ENCODE measurements around the gene PCDHB1.
"Not testable (repeated sequence)": the region's sequence is repeated elsewhere in the genome, so short reads cannot be mapped to it uniquely, and the experiment has no call there.

PCDHB1 gene

DNA sequence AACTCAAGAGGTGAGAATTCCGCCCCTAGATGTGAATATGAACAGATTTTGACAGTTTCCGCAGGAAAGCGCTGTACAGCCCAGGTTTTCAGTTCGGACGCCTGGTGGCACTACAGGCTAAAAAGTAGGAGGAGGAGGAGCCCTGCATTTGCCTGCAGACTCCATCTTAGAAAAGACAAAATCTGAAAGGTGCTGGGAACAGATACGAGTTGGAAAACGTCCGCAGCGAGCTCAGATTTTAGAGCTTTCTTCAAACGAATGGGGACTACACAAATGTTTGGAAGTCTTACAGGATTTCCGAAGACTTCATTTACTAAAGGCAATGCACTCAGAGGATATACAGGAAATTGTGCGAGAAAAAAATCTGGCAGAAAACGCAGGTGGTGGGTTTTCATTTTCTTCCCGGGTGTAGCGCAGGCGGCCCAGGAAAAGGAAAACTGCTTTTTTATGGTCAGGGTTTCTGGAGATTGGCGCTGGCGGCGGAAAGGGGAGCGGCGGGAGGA, 33.4 kb downstream of the PCDHB1 start:
- DNase-seq, result no peak

DNA sequence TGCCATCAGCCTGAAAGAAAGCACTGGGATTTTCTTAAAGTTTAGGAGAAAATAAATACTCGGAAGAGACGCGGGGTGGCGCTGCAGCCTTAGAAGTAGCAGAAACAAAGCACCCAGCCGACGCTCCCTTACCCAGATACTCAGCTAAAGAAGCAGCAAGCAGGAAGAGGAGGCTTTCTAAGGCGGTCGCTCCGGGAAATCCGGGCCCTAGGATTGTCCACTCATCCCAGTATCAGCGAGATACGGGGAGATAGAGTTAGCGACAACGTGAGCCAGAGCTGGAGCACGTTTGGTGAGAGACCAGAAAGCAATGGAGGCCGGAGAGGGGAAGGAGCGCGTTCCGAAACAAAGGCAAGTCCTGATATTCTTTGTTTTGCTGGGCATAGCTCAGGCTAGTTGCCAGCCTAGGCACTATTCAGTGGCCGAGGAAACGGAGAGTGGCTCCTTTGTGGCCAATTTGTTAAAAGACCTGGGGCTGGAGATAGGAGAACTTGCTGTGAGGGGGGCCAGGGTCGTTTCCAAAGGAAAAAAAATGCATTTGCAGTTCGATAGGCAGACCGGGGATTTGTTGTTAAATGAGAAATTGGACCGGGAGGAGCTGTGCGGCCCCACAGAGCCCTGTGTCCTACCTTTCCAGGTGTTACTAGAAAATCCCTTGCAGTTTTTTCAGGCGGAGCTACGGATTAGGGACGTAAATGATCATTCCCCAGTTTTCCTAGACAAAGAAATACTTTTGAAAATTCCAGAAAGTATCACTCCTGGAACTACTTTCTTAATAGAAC, 43.5 kb downstream of the PCDHB1 start, which contains the start of gene PCDHB2:
Gene PCDHB2 (plus strand): TSS at position 135 of the 782 bp plus-strand sequence. CDS start 176 bp downstream, at position 311.
- no peak for DNase-seq

DNA sequence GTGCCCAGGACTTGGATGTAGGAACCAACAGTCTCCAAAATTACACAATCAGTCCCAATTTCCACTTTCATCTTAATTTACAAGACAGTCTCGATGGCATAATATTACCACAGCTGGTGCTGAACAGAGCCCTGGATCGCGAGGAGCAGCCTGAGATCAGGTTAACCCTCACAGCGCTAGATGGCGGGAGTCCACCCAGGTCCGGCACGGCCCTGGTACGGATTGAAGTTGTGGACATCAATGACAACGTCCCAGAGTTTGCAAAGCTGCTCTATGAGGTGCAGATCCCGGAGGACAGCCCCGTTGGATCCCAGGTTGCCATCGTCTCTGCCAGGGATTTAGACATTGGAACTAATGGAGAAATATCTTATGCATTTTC, 44.1 kb downstream of the PCDHB1 start:
- no peak for DNase-seq

DNA sequence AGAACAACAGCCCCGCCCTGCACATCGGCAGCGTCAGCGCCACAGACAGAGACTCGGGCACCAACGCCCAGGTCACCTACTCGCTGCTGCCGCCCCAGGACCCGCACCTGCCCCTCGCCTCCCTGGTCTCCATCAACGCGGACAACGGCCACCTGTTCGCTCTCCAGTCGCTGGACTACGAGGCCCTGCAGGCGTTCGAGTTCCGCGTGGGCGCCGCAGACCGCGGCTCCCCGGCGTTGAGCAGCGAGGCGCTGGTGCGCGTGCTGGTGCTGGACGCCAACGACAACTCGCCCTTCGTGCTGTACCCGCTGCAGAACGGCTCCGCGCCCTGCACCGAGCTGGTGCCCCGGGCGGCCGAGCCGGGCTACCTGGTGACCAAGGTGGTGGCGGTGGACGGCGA, 45.0 kb downstream of the PCDHB1 start:
- not testable (repeated sequence) for DNase-seq

DNA sequence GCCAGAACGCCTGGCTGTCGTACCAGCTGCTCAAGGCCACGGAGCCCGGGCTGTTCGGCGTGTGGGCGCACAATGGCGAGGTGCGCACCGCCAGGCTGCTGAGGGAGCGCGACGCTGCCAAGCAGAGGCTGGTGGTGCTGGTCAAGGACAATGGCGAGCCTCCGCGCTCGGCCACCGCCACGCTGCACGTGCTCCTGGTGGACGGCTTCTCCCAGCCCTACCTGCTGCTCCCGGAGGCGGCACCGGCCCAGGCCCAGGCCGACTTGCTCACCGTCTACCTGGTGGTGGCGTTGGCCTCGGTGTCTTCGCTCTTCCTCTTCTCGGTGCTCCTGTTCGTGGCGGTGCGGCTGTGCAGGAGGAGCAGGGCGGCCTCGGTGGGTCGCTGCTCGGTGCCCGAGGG, 45.4 kb downstream of the PCDHB1 start:
- not testable (repeated sequence) for DNase-seq

DNA sequence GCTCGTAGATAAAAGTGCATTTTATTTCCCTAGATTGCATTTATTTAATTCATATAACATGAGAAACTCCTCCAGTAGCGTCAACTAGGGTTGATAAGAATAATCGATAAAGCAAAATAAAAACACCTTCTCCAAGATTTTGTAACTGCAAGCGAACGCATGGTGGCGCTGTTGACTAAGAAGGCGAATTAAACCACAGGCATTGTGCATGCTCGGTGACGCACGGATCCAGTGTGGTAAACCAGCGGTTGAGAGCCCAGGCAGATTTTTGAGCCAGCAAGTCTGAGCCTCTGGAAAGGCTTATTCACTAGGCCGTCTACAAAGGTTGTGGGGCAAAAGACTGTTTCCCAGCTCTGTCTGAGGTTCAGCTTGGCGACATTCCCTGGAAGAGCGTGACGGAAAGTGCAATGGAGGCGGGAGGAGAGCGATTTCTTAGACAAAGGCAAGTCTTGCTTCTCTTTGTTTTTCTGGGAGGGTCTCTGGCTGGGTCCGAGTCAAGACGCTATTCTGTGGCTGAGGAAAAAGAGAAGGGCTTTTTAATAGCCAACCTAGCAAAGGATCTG, 49.1 kb downstream of the PCDHB1 start, which contains the start of gene PCDHB3:
Gene PCDHB3 (plus strand): TSS at position 231 of the 563 bp plus-strand sequence. CDS start 177 bp downstream, at position 408.
- no peak for DNase-seq

DNA sequence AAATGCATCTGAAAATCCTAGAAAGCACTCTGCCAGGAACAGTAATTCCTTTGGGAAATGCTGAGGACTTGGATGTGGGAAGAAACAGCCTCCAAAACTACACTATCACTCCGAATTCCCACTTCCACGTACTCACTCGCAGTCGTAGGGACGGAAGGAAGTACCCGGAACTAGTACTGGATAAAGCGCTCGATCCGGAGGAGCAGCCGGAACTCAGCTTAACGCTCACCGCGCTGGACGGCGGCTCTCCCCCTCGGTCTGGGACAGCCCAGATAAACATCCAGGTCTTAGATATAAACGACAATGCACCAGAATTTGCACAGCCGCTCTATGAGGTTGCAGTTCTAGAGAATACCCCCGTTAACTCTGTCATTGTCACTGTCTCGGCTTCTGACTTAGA, 49.9 kb downstream of the PCDHB1 start:
- no peak for DNase-seq

GRCh38 chr5:141102070-141102469, 50.9 kb downstream of the PCDHB1 start:
- not testable (repeated sequence) for DNase-seq

DNA sequence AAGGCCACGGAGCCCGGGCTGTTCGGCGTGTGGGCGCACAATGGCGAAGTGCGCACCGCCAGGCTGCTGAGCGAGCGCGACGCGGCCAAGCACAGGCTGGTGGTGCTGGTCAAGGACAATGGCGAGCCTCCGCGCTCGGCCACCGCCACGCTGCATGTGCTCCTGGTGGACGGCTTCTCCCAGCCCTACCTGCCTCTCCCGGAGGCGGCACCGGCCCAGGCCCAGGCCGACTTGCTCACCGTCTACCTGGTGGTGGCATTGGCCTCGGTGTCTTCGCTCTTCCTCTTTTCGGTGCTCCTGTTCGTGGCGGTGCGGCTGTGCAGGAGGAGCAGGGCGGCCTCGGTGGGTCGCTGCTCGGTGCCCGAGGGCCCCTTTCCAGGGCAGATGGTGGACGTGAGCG, 51.3 kb downstream of the PCDHB1 start:
- DNase-seq, result not testable (repeated sequence)

DNA sequence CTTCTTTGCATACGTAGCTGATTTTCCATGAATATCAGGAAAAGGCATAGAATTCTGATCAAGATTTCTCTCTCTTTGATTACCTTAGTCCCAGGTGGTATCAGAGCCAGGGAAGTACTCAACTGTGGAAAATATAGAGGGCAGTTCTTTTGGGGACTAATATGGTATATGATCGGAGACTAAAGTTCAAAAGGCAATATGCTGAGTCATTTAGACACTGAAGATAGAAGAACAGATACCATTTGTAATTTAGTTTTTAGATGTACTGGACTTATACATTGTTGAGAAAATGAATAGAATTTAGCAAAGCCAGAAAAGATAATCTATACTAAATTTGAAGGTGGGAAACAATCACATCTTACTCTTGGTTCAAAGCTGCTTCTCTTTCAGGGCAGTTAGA, 54.2 kb downstream of the PCDHB1 start:
- DNase-seq, result no peak
